SK-N-SH (cell line): Measurements from ENCODE around the gene SLC7A5.
"Not testable (repeated sequence)": the region's sequence is repeated elsewhere in the genome, so short reads cannot be mapped to it uniquely, and the experiment has no call there.

Source experiments
- CTCF ChIP-seq: fragments of 200-600 bp; sonication (generic); IDR thresholded peaks from 2 replicates; pipeline ENCODE4 v1.6.1; 2017; ENCODE audit warnings: antibody characterized with exemption, mild to moderate bottlenecking, moderate library complexity
- IRF3 ChIP-seq: fragments of 150-350 bp; IDR thresholded peaks from 2 replicates; pipeline ENCODE4 v1.6.1; 2016; ENCODE audit warnings: mild to moderate bottlenecking, low read depth, low read length
- RAD21 ChIP-seq: IDR thresholded peaks from 2 replicates; pipeline ENCODE4 v1.6.1; 2012; ENCODE audit warnings: mild to moderate bottlenecking, low read length
- RCOR1 ChIP-seq: fragments of 150-350 bp; IDR thresholded peaks from 2 replicates; pipeline ENCODE4 v1.6.1; 2017; ENCODE audit warnings: antibody characterized with exemption, low read length
- YY1 ChIP-seq: IDR thresholded peaks from 2 replicates; pipeline ENCODE4 v1.4.0; 2012; ENCODE audit warnings: low read depth, mild to moderate bottlenecking

GRCh38 chr16:87896176-87896890 lies 27.0 kb upstream of the SLC7A5 start:
- not testable (repeated sequence) for TF ChIP-seq RAD21, IRF3, RCOR1, CTCF, YY1
